ENCODE data around the gene DECR2.
"Not testable (repeated sequence)": the region's sequence is repeated elsewhere in the genome, so short reads cannot be mapped to it uniquely, and the experiment has no call there.

Gene DECR2

DNA sequence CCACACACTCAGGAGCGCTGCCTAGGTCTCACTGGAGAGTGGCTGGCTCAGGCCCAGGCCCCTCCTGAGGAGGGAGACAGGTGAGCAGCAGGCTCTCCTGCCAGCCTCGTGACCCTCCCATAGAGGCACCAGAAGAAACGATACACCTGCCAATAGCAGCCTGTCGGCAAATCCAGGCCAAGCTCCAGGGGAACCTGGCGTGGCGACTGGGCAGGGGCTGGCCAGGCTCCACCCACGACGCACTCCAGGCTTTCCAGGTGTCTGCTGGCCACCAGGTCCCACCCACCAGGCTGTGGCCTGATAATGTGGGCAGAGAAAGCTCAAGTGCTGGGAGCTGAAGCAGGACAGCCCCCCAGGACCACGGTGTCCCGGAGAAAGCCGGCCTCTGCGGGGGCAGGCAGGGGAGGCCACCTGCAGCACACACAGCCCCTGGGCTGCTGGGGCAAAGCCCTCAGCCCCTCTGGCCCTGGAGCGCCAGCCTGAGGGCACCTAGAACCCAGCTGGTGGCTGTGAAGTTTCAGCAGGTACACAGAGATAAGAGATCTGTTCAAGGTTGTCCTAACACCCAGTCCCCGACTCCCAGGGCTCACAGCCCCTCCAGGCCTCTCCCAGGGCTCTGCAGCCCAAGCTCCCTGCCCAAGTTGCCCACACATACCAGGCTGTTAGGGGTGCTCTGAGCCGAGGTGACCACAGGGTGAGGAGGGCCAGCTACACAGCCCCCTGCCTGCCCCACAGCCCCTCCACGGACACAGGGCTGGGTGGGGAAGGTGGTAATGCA is 22.3 kb upstream of the DECR2 start:
- DNase-seq (ENCODE audit: low spot score): no peak

DNA sequence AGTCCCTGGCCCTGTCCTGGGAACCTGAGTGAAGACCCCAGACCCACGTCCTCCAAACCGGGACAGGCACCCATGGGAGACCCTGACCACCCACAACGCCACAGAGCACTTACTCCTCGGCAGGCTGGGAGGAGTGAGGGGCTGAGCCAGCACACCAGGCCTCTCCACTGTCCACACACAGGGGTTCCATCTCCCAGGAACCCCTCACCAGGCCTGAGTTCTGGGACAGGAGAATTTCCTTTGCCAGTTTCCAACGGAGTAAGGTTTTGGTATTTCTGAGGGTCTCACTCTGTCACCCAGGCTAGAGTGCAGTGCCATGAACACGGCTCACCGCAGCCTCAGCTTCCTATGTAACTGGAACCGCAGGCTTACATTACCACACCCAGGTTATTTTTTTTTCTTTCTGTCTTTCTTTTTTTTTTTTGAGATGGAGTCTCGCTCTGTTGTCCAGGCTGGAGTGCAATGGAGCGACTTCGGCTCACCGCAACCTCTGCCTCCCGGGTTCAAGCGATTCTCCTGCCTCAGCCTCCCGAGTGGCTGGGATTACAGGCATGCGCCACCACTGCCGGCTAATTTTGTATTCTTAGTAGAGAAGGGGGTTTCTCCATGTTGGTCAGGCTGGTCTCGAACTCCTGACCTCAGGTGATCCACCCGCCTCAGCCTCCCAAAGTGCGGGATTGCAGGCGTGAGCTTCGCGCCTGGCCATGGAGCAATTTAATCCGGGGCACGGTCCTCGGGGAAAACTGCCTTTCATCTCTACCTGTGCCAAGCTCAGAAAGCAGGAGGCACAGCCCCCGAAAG is 21.5 kb upstream of the DECR2 start:
- DNase-seq (ENCODE audit: low spot score): no peak

- DNase-seq (ENCODE audit: low spot score): no peak
Observed at GRCh38 chr16:380762-381011, 21.0 kb upstream of the DECR2 start.

DNA sequence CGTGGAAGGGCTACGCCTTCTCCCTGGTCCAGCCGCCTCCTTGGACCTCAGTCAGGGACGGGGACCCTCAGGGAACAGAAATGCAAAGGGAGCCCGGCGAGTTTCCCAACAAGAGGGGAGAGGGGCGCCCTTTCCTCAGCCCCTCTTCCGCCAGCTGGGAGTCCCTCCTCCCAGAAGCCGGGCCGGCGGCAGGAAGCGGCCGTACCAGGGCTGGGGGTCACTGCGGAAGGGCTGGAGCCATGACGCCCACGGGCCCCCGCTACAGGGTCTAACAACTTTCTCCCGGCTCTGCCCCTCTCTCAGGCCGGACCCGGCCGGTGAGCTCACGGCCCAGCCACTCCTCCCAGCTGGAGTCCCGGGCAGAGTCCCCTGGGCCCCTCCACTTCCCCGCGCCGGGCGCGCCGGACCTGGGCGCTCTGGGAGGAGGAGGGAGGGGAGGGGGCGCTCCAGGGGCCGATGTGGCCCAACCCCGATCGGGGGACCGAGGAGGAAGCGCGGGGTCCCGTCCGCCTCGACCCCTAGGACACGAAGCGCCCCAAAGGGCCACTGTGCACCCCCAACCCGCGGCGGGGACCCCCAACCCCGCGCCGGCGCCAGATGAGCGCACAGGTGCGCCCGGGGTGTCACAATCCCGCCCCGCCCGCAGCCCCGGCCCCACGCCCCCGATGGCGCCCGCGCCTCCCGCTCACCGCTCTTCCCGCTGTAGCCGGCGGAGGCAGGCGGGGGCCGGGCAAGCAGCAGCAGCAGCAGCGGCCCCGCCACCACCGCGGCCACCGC is 20.5 kb upstream of the DECR2 start:
- DNase-seq (ENCODE audit: low spot score): no peak

- DNase-seq (ENCODE audit: low spot score): no peak
Observed at GRCh38 chr16:381789-382717, 19.6 kb upstream of the DECR2 start, which contains the start of gene PGAP6. Gene PGAP6 (minus strand): TSS chr16:381978. CDS start chr16:381821, 157 bp downstream.

DNA sequence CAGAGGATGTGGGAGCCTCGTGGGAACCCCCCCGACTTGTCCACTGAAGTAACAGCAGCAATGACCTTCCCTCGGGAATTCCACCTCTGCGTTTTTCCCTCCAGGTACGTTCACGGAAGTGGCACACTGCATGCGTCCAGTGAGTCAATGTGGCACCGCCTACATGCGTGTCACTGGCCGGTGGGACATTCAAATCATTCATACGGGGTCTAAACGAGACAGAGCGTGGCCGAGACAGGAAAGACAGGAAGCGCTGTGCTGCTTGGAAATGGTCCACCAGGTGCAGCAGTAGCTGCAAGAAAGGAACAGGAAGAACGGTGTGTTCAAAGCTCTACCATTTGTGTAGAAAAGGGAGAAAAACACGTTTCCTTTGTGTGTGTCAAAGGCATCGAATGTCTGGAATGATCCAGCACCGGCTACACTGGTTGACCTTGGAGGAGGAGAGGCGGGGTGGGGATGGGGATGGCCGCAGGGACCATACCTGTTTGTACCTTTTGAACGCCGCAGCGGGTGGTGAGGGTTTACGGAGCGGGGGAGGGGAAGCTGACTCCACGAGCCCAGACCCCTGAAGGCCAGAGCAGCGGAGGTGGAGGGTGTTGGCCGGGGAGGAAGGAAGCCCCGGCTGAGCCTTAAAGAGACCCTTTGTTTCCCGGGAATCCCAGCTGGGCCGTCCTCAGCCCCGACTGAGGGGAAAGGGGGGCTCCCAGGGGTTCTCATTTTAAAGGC is 18.2 kb upstream of the DECR2 start:
- no peak for DNase-seq (ENCODE audit: low spot score)

GRCh38 chr16:386641-387156 is 15.0 kb upstream of the DECR2 start:
- no peak for DNase-seq (ENCODE audit: low spot score)

GRCh38 chr16:387761-388666 is 13.7 kb upstream of the DECR2 start:
- not testable (repeated sequence) for DNase-seq (ENCODE audit: low spot score)

GRCh38 chr16:389352-389751 is 12.3 kb upstream of the DECR2 start:
- DNase-seq (ENCODE audit: low spot score): no peak

GRCh38 chr16:391885-392335 is 9.8 kb upstream of the DECR2 start:
- DNase-seq (ENCODE audit: low spot score): peak; percentile 70

- DNase-seq (ENCODE audit: low spot score): no peak
Observed at GRCh38 chr16:392450-393030, 9.1 kb upstream of the DECR2 start.

- DNase-seq (ENCODE audit: low spot score): no peak
Observed at GRCh38 chr16:396199-396598, 5.5 kb upstream of the DECR2 start.

DNA sequence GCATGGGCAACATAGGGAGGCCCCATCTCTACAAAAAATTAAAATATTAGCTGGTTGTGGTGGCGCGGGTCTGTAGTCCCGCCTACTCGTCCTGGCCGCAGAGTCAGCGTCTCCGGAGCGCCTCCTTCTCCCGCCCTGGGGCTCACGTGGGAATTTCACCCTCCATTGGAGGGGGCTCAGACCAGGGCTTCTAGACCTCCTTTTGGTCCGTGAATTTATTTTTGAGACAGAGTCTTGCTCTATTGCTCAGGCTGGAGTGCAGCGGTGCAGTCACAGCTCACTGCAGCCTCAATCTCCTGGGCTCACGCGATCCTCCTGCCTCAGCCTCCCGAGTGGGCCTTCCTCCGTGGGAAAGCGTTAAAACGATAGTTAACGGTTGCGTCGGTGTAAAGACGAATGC is 5.1 kb upstream of the DECR2 start:
- DNase-seq (ENCODE audit: low spot score): no peak

- DNase-seq (ENCODE audit: low spot score): no peak
Observed at GRCh38 chr16:397135-397661, 4.5 kb upstream of the DECR2 start, which contains the start of gene NME4. Gene NME4 (plus strand): TSS chr16:397199. CDS start chr16:397223, 24 bp downstream.

DNA sequence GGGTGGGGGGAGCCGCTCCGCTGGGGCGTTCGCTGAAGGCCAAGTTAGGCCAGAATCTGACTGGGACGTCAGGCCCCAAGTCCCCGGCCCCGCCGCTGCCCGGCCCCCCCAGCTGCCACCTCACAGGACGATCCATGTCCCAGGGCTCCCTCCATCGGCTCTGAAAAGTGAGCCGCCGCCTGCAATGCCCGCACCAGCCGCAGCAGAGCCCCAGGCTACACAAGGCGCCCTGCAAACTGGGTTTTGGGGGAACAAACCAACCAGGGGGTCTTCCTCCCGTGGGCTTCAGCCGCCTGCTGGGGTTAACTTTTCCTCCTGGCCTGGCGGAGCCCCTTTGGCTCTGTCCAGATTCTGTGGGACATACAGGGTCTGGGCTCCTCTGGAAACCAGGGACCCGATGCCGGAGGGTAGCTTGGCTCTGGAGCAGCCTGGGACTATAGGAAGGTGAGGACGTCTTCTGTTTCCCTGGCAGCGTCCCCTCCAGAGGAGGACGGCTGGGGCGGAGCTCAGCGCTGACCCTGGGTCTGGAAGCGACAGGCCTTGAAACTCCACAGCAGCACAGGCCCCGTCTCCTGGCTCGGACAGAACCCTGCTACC is 3.9 kb upstream of the DECR2 start:
- no peak for DNase-seq (ENCODE audit: low spot score)

DNA sequence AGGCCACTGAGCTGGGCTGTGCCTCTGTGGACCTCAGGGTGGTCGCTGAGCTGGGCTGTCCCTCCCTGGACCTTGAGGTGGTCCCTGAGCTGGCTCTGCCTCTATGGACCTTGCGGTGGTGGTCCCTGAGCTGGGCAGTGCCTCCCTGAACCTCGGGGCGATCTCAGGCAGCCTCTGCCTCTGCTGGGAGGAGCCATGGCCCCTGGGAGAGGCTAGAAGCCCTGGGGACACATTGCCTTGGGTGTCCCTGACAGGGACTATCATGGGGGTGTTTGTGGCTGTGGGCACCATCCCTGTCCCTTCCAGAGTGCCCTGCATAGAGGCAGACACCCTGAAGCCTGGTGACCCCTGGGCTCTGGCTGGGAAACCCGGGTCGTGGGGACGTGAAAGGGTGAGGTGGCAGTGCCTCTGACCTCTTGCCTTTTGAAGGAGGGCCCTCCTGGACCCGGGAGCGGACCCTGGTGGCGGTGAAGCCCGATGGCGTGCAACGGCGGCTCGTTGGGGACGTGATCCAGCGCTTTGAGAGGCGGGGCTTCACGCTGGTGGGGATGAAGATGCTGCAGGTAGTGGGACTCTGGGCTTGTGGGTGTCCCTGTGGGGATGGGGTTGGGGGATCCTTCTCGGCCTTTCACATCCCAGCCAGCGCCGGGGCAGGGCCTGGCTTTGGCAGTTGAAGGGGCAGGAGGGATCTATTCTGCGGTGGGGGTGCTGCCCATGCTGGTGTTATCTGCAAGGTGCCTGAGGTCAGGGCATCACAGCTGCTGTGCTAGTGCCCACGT is 2.9 kb upstream of the DECR2 start:
- no peak for DNase-seq (ENCODE audit: low spot score)

GRCh38 chr16:399340-400019 is 2.2 kb upstream of the DECR2 start:
- DNase-seq (ENCODE audit: low spot score): no peak
